ENCODE data around the gene ZRANB1.

ZRANB1 gene

GRCh38 chr10:125032474-125033020, 90.6 kb downstream of the ZRANB1 start:
- Histone ChIP-seq H3K4me3 (ENCODE audit: low read length) (no peak overlapping the region), H3K9me3 (ENCODE audit: insufficient read depth, low read depth, low read length) (no peaks in the 10 kb centered on the region), H3K9ac (ENCODE audit: low read depth, low read length) (no peak overlapping the region), H3K27ac (ENCODE audit: low read depth, low read length) (no peak overlapping the region), H3K4me1 (ENCODE audit: insufficient read depth, low read length) (peaks cover 47% of the 10 kb centered on the region), H3K36me3 (ENCODE audit: insufficient read depth, low read length) (peaks cover 58% of the 10 kb centered on the region), H3K27me3 (ENCODE audit: insufficient read depth, low read length) (no peaks in the 10 kb centered on the region)
- WGBS = 93% methylated on average over 15 of the region's 15 CpGs

- 92% methylated on average over 27 of the region's 27 CpGs for WGBS
- Histone ChIP-seq H3K4me3 (ENCODE audit: low read length) (no peak overlapping the region), H3K27me3 (ENCODE audit: insufficient read depth, low read length) (no peaks in the 10 kb centered on the region), H3K36me3 (ENCODE audit: insufficient read depth, low read length) (peaks cover 61% of the 10 kb centered on the region), H3K4me1 (ENCODE audit: insufficient read depth, low read length) (peaks cover 52% of the 10 kb centered on the region), H3K27ac (ENCODE audit: low read depth, low read length) (no peak overlapping the region), H3K9me3 (ENCODE audit: insufficient read depth, low read depth, low read length) (no peaks in the 10 kb centered on the region), H3K9ac (ENCODE audit: low read depth, low read length) (no peak overlapping the region)
These were observed 91.4 kb downstream of the ZRANB1 start for GRCh38 chr10:125033146-125033924.

- H3K4me1 ChIP-seq (ENCODE audit: insufficient read depth, low read length) = peaks cover 56% of the 10 kb centered on the region
- 94% methylated on average over 3 of the region's 3 CpGs for WGBS
- H3K27ac ChIP-seq (ENCODE audit: low read depth, low read length) = no peak overlapping the region
- no peak overlapping the region for H3K4me3 ChIP-seq (ENCODE audit: low read length)
- no peaks in the 10 kb centered on the region for H3K27me3 ChIP-seq (ENCODE audit: insufficient read depth, low read length)
- H3K9ac ChIP-seq (ENCODE audit: low read depth, low read length) = no peak overlapping the region
- H3K9me3 ChIP-seq (ENCODE audit: insufficient read depth, low read depth, low read length) = no peaks in the 10 kb centered on the region
- peaks cover 65% of the 10 kb centered on the region for H3K36me3 ChIP-seq (ENCODE audit: insufficient read depth, low read length)
These were observed 92.8 kb downstream of the ZRANB1 start for GRCh38 chr10:125034675-125035074.

- Histone ChIP-seq H3K36me3 (ENCODE audit: insufficient read depth, low read length) (peaks cover 63% of the 10 kb centered on the region), H3K9me3 (ENCODE audit: insufficient read depth, low read depth, low read length) (no peaks in the 10 kb centered on the region), H3K27ac (ENCODE audit: low read depth, low read length) (no peak overlapping the region), H3K9ac (ENCODE audit: low read depth, low read length) (no peak overlapping the region), H3K4me3 (ENCODE audit: low read length) (no peak overlapping the region), H3K27me3 (ENCODE audit: insufficient read depth, low read length) (no peaks in the 10 kb centered on the region), H3K4me1 (ENCODE audit: insufficient read depth, low read length) (peaks cover 52% of the 10 kb centered on the region)
- 93% methylated on average over 9 of the region's 11 CpGs for WGBS
These were observed 93.2 kb downstream of the ZRANB1 start for GRCh38 chr10:125035136-125035535.

- H3K27me3 ChIP-seq (ENCODE audit: insufficient read depth, low read length) = no peaks in the 10 kb centered on the region
- H3K9me3 ChIP-seq (ENCODE audit: insufficient read depth, low read depth, low read length) = no peaks in the 10 kb centered on the region
- H3K36me3 ChIP-seq (ENCODE audit: insufficient read depth, low read length) = peaks cover 63% of the 10 kb centered on the region
- peaks cover 51% of the 10 kb centered on the region for H3K4me1 ChIP-seq (ENCODE audit: insufficient read depth, low read length)
- no peak overlapping the region for H3K27ac ChIP-seq (ENCODE audit: low read depth, low read length)
- no peak overlapping the region for H3K9ac ChIP-seq (ENCODE audit: low read depth, low read length)
- WGBS = 94% methylated on average over 7 of the region's 7 CpGs
- no peak overlapping the region for H3K4me3 ChIP-seq (ENCODE audit: low read length)
These were observed 93.8 kb downstream of the ZRANB1 start for GRCh38 chr10:125035588-125036295.

- H3K4me1 ChIP-seq (ENCODE audit: insufficient read depth, low read length) = peaks cover 54% of the 10 kb centered on the region
- H3K4me3 ChIP-seq (ENCODE audit: low read length) = no peak overlapping the region
- no peak overlapping the region for H3K9ac ChIP-seq (ENCODE audit: low read depth, low read length)
- H3K9me3 ChIP-seq (ENCODE audit: insufficient read depth, low read depth, low read length) = no peaks in the 10 kb centered on the region
- peak overlapping the region; percentile 3; the same call in 1 of the 2 replicates for H3K27ac ChIP-seq (ENCODE audit: low read depth, low read length)
- 86% methylated on average over 8 of the region's 8 CpGs for WGBS
- H3K36me3 ChIP-seq (ENCODE audit: insufficient read depth, low read length) = peaks cover 63% of the 10 kb centered on the region
- no peaks in the 10 kb centered on the region for H3K27me3 ChIP-seq (ENCODE audit: insufficient read depth, low read length)
These were observed 95.4 kb downstream of the ZRANB1 start for GRCh38 chr10:125037145-125037877.
